H1 (cell line): ENCODE results near the gene KCNQ1. TPM values are rescaled to one million over a fixed set of nuclear protein-coding genes. Genes with fewer than 3 reads are reported as not detected.

ENCODE experiments used
- CTCF ChIA-PET: fragments of 300-600 bp; sonication (Branson Sonifier 250); formaldehyde crosslinking; loops from one replicate; lab custom pipeline; 2021; ENCODE audit not compliant: partially characterized antibody; lab: Charles Lee
- POLR2A ChIA-PET: fragments of 300-600 bp; sonication (Branson Sonifier 250); formaldehyde crosslinking; loops from one replicate; lab custom pipeline; 2021; ENCODE audit warnings: inconsistent platforms; ENCODE audit not compliant: partially characterized antibody; lab: Charles Lee
- DNase-seq, 2 experiments: peaks; one replicate each; pipeline versions ENCODE4 v3.0.0 to v3.0.0-alpha.2; 2010 to 2022; ENCODE audit warnings: low spot score in 2 of 2, low read depth in 1 of 2, mixed read lengths in 1 of 2
- FAIRE-seq: peaks from 2 replicates; lab custom pipeline; 2011; peaks lifted over from hg19 to GRCh38; lab: Jason Lieb, UNC
- H2AFZ ChIP-seq: 2 replicates; pipeline ENCODE4 v1.8.1; 2012; ENCODE audit warnings: low read length, inconsistent platforms
- H2AK5ac ChIP-seq: 2 replicates; pipeline ENCODE4 v1.6.1; 2013; ENCODE audit warnings: low read depth, low read length
- H2BK120ac ChIP-seq: replicated peaks from 2 replicates; pipeline ENCODE3; 2013; ENCODE audit warnings: low read depth, low read length, inconsistent platforms
- H2BK12ac ChIP-seq: 2 replicates; pipeline ENCODE4 v1.6.1; 2013; ENCODE audit warnings: low read depth, low read length
- H2BK15ac ChIP-seq: 2 replicates; pipeline ENCODE4 v1.6.1; 2013; ENCODE audit warnings: low read length
- H2BK20ac ChIP-seq: 2 replicates; pipeline ENCODE4 v1.6.1; 2013; ENCODE audit warnings: low read length
- H2BK5ac ChIP-seq: 2 replicates; pipeline ENCODE4 v1.6.1; 2013; ENCODE audit warnings: low read depth, low read length
- H3K14ac ChIP-seq: 2 replicates; pipeline ENCODE4 v1.6.1; 2013; ENCODE audit warnings: inconsistent platforms; ENCODE audit not compliant: insufficient read length
- H3K18ac ChIP-seq: 2 replicates; pipeline ENCODE4 v1.6.1; 2013; ENCODE audit warnings: low read length; ENCODE audit errors: extremely low read depth
- H3K23ac ChIP-seq: 2 replicates; pipeline ENCODE4 v1.6.1; 2013; ENCODE audit warnings: inconsistent platforms; ENCODE audit not compliant: insufficient read length
- H3K23me2 ChIP-seq: 2 replicates; pipeline ENCODE4 v1.6.1; 2013; ENCODE audit warnings: low read depth, low read length
- H3K27ac ChIP-seq: 2 replicates; pipeline ENCODE4 v1.6.1; 2011; ENCODE audit warnings: low read depth, low read length, inconsistent platforms
- H3K27me3 ChIP-seq, 4 experiments: replicated peaks in 1 of 4; 1 replicate in 1 of 4; 2 replicates in 3 of 4; pipeline versions ENCODE4 v1.6.1 to v1.8.1; 2011 to 2013; ENCODE audit warnings: low read length in 3 of 4, mild to moderate bottlenecking in 3 of 4, inconsistent platforms in 2 of 4, mixed read lengths in 2 of 4, moderate library complexity in 1 of 4; ENCODE audit not compliant: control insufficient read depth in 3 of 4, insufficient read depth in 3 of 4; ENCODE audit errors: extremely low read depth in 1 of 4
- H3K36me3 ChIP-seq, 4 experiments: 2 replicates each; pipeline versions ENCODE4 v1.6.1 to v1.8.1; 2011 to 2013; ENCODE audit warnings: mild to moderate bottlenecking in 4 of 4, low read length in 3 of 4, moderate library complexity in 2 of 4, control low read depth in 1 of 4, inconsistent platforms in 1 of 4; ENCODE audit not compliant: insufficient read depth in 4 of 4, control insufficient read depth in 2 of 4
- H3K4ac ChIP-seq: replicated peaks from 2 replicates; pipeline ENCODE3; 2013; ENCODE audit warnings: low read length, low read depth, mixed read lengths, inconsistent platforms; ENCODE audit not compliant: insufficient read length
- H3K4me1 ChIP-seq, 4 experiments: replicated peaks in 1 of 4; 1 replicate in 1 of 4; 2 replicates in 3 of 4; pipeline versions ENCODE4 v1.6.1 to v1.8.1; 2011 to 2013; ENCODE audit warnings: low read length in 3 of 4, inconsistent platforms in 2 of 4, mixed read lengths in 1 of 4; ENCODE audit not compliant: insufficient read depth in 4 of 4, control insufficient read depth in 3 of 4
- H3K4me2 ChIP-seq, 2 experiments: 2 replicates each; pipeline versions ENCODE4 v1.6.1 to v1.8.1; 2011 to 2013; ENCODE audit warnings: low read depth in 2 of 2, low read length in 2 of 2, control low read depth in 1 of 2, inconsistent platforms in 1 of 2, mild to moderate bottlenecking in 1 of 2; ENCODE audit not compliant: insufficient read depth in 1 of 2
- H3K4me3 ChIP-seq, 4 experiments: fragments of 200-600, 300-600 bp in 1 of 4; sonication (generic), shearing (Covaris generic), sonication (Bioruptor Twin) in 1 of 4; 2 replicates each; pipeline versions ENCODE4 v1.5.1 to v1.8.1; 2011 to 2016; ENCODE audit warnings: low read length in 4 of 4, low read depth in 3 of 4, control low read depth in 2 of 4, inconsistent platforms in 2 of 4, mild to moderate bottlenecking in 2 of 4, mixed read lengths in 1 of 4, moderate library complexity in 1 of 4; ENCODE audit not compliant: insufficient read depth in 2 of 4; ENCODE audit errors: extremely low read depth in 1 of 4
- H3K56ac ChIP-seq: replicated peaks from 2 replicates; pipeline ENCODE3; 2013; ENCODE audit warnings: low read depth, mild to moderate bottlenecking, mixed read lengths, low read length, inconsistent platforms; ENCODE audit not compliant: insufficient read length
- H3K79me1 ChIP-seq: 2 replicates; pipeline ENCODE4 v1.6.1; 2013; ENCODE audit warnings: low read depth, low read length, control low read depth
- H3K79me2 ChIP-seq, 2 experiments: 2 replicates each; pipeline versions ENCODE4 v1.6.1 to v1.8.1; 2012 to 2013; ENCODE audit warnings: low read length in 2 of 2, mild to moderate bottlenecking in 2 of 2, inconsistent platforms in 1 of 2; ENCODE audit not compliant: insufficient read depth in 2 of 2, control insufficient read depth in 1 of 2
- H3K9ac ChIP-seq, 4 experiments: replicated peaks in 1 of 4; 1 replicate in 1 of 4; 2 replicates in 3 of 4; pipeline versions ENCODE4 v1.6.1 to v1.8.1; 2011 to 2013; ENCODE audit warnings: low read depth in 3 of 4, low read length in 3 of 4, control low read depth in 2 of 4, mild to moderate bottlenecking in 2 of 4, moderate library complexity in 2 of 4, inconsistent platforms in 1 of 4; ENCODE audit errors: extremely low read depth in 1 of 4
- H3K9me3 ChIP-seq, 2 experiments: 2 replicates each; pipeline versions ENCODE4 v1.6.1 to v1.8.1; 2012 to 2013; ENCODE audit warnings: mild to moderate bottlenecking in 2 of 2, moderate library complexity in 2 of 2, control low read depth in 1 of 2, inconsistent platforms in 1 of 2, low read depth in 1 of 2, low read length in 1 of 2, mixed read lengths in 1 of 2; ENCODE audit not compliant: insufficient read depth in 2 of 2
- H4K20me1 ChIP-seq, 2 experiments: replicated peaks in 1 of 2; 2 replicates each; pipeline versions ENCODE3 to v1.8.1; 2011 to 2013; ENCODE audit warnings: inconsistent platforms in 2 of 2, low read length in 2 of 2, mild to moderate bottlenecking in 1 of 2; ENCODE audit not compliant: insufficient read depth in 2 of 2, control insufficient read depth in 1 of 2
- H4K5ac ChIP-seq: 2 replicates; pipeline ENCODE4 v1.6.1; 2013; ENCODE audit warnings: low read length, low read depth, mixed read lengths, inconsistent platforms; ENCODE audit not compliant: insufficient read length
- H4K8ac ChIP-seq: 2 replicates; pipeline ENCODE4 v1.8.0; 2013; ENCODE audit warnings: mild to moderate bottlenecking, moderate library complexity, low read length, inconsistent platforms; ENCODE audit not compliant: insufficient read depth; ENCODE audit errors: extremely low read depth
- H4K91ac ChIP-seq: replicated peaks from 2 replicates; pipeline ENCODE3; 2013; ENCODE audit warnings: low read length, mixed read lengths, inconsistent platforms; ENCODE audit not compliant: insufficient read length
- ASH2L ChIP-seq: fragments of 200-600, 300-600 bp; sonication (generic); IDR thresholded peaks from one replicate; pipeline ENCODE4 v1.7.1; 2017; ENCODE audit warnings: low read length
- ATF3 ChIP-seq: IDR thresholded peaks from 2 replicates; pipeline ENCODE4 v1.6.1; 2011; ENCODE audit warnings: low read depth, mild to moderate bottlenecking, low read length; ENCODE audit not compliant: insufficient read depth
- MAFK ChIP-seq: IDR thresholded peaks from 2 replicates; pipeline ENCODE4 v1.6.1; 2012; ENCODE audit warnings: low read depth, mild to moderate bottlenecking, improper control_type of control experiment, low read length
- NANOG ChIP-seq: IDR thresholded peaks from 2 replicates; pipeline ENCODE4 v1.6.1; 2011; ENCODE audit warnings: low read length, low read depth, mild to moderate bottlenecking, inconsistent platforms; ENCODE audit not compliant: insufficient read depth, poor library complexity, severe bottlenecking
- PHF8 ChIP-seq: fragments of 200-600 bp; sonication (generic); conservative IDR thresholded peaks from 2 replicates; pipeline ENCODE4 v1.7.1; 2012; ENCODE audit warnings: low read depth, mild to moderate bottlenecking, inconsistent platforms, low read length, moderate library complexity
- SP1 ChIP-seq: IDR thresholded peaks from 2 replicates; pipeline ENCODE4 v1.6.1; 2011; ENCODE audit warnings: low read depth, low read length
- TEAD4 ChIP-seq: IDR thresholded peaks from 2 replicates; pipeline ENCODE4 v1.6.1; 2012; ENCODE audit warnings: low read depth, low read length, inconsistent platforms, mixed read lengths
- ZNF274 ChIP-seq: IDR thresholded peaks from 2 replicates; pipeline ENCODE4 v1.7.0; 2012; ENCODE audit warnings: low read length, borderline replicate concordance; ENCODE audit errors: extremely low read depth
- WGBS, 2 experiments: shearing (Covaris generic) in 1 of 2; methylation state at CpG; one replicate each; pipeline versions ENCODE4 v1.1.6 to v1.1.7; 2013 to 2015; ENCODE audit warnings: low lambda C conversion rate in 2 of 2, mixed read lengths in 2 of 2, inconsistent platforms in 1 of 2, low coverage in 1 of 2, missing lambda C conversion rate in 1 of 2; ENCODE audit not compliant: insufficient replicate concordance in 2 of 2, insufficient coverage in 1 of 2, insufficient read length in 1 of 2; ENCODE audit errors: extremely low coverage in 1 of 2, missing lambda C conversion rate in 1 of 2; 5-methylcytosine and 5-hydroxymethylcytosine counted together
- polyA plus RNA-seq, 7 experiments: library from polyadenylated mRNA; depleted of rRNA in 3 of 7; stranded (reverse) in 5 of 7; unstranded in 2 of 7; fragments of >200 nt in 5 of 7; fragments of 200-250 nt in 2 of 7; gene quantifications; 1 replicate in 5 of 7; 2 replicates in 1 of 7; 4 replicates in 1 of 7; pipeline versions ENCODE4 v1.2.1 to v1.2.3, GENCODE V29; 2011 to 2013; ENCODE audit warnings: missing spikeins in 2 of 7, mixed read lengths in 2 of 7
- total RNA-seq: library from RNA; stranded (reverse); fragmentation: NEBNext Ultra II Directional; extraction: Animal tissue kit (Norgen Biotek cat#: 25700); gene quantifications from 2 replicates; pipeline ENCODE4 v1.2.1, GENCODE V29; 2021

Gene KCNQ1
- total and polyA plus RNA-seq, 2 of the 8 experiments (the other 6 are each of a cell fraction or from before 2014, with no cell fraction given) = 1.9 to 2.0 TPM

- H2BK120ac ChIP-seq = no peak overlapping the region
- H3K18ac ChIP-seq = no peak overlapping the region
- H3K14ac ChIP-seq = no peak overlapping the region
- no peaks in the 10 kb centered on the region for H3K36me3 ChIP-seq
- H3K4me3 ChIP-seq = no peak overlapping the region
- no peak overlapping the region for H2BK12ac ChIP-seq
- H2AFZ ChIP-seq = no peak overlapping the region
- no peak overlapping the region for H2BK15ac ChIP-seq
- ChIA-PET POLR2A (no interaction called here), CTCF (interaction anchor here (1.2 to 1.8 kb wide), 3 partner anchors 47 to 425 kb away, joined by 3 to 4 read pairs (median 3); no protein-coding TSS in a partner anchor)
- no peak overlapping the region for H2AK5ac ChIP-seq
- DNase-seq (no peak), FAIRE-seq (no peak)
- H3K27ac ChIP-seq = no peak overlapping the region
- no peak overlapping the region for H2BK20ac ChIP-seq
- peaks cover 0 to 30% (median 15%) of the 10 kb centered on the region in 4 experiments; a peak in 6 of 7 replicates for H3K27me3 ChIP-seq
- no peaks in the 10 kb centered on the region for H3K4me1 ChIP-seq
- H2BK5ac ChIP-seq = no peak overlapping the region
- no peak overlapping the region for H3K23ac ChIP-seq
- H3K23me2 ChIP-seq = no peaks in the 10 kb centered on the region; the same call in 1 of the 2 replicates
- H3K9ac ChIP-seq = no peak overlapping the region
- WGBS, 2 experiments = 88% methylated on average over 6 of the region's 7 CpGs; no CpG with 5 or more reads in 1 of the 2 experiments
- no peak overlapping the region for H3K4ac ChIP-seq
- H3K56ac ChIP-seq = no peak overlapping the region
- no peak overlapping the region for H3K4me2 ChIP-seq
- peaks cover 0 to 9% of the 10 kb centered on the region in 2 experiments for H4K20me1 ChIP-seq
- H3K79me2 ChIP-seq = no peaks in the 10 kb centered on the region
- H3K79me1 ChIP-seq = no peaks in the 10 kb centered on the region
- H3K9me3 ChIP-seq = no peaks in the 10 kb centered on the region
- no peak overlapping the region for H4K5ac ChIP-seq
- H4K91ac ChIP-seq = no peak overlapping the region
- no peak overlapping the region; the same call in 1 of the 2 replicates for H4K8ac ChIP-seq
- no peak for TF ChIP-seq ASH2L
- no peak for TF ChIP-seq NANOG
- no peak for TF ChIP-seq SP1
- no peak for TF ChIP-seq TEAD4
- no peak for TF ChIP-seq ZNF274
- no peak for TF ChIP-seq PHF8
- no peak for TF ChIP-seq MAFK
- no peak for TF ChIP-seq ATF3
Measured at GRCh38 chr11:2467695-2468055, 22.9 kb downstream of the KCNQ1 start.
